ENCODE data around the gene GOLPH3. TPM values are rescaled to one million over a fixed set of nuclear protein-coding genes. Genes with fewer than 3 reads are reported as not detected.
A peak's percentile ranks its signal among the peaks of the same experiment; 100 is the strongest.

Gene GOLPH3
- total and polyA plus RNA-seq, 11 donors: 20.3 to 73.4 (median 44.0) TPM

DNA sequence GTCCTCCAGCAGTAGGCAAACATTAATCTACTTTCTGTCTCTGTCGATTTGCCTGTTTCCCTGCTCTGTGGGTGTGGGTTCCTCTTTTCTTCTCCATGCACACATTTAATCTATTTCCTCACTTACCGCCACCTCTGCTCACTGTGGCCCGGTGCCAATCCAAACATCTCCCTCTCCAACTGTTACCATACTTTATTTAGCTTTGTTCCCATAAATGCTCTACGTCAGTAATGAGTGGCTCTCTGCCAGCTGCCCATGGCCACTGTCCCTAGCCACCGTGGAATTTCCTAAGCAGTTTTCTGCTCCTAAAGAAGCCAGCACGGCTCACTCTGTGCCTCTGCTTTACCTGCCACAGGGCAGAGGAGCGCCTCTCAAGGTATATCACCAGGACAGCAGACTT, 19.5 kb upstream of the GOLPH3 start:
- peak; percentile 74 to 93 (median 89) for ATAC-seq

DNA sequence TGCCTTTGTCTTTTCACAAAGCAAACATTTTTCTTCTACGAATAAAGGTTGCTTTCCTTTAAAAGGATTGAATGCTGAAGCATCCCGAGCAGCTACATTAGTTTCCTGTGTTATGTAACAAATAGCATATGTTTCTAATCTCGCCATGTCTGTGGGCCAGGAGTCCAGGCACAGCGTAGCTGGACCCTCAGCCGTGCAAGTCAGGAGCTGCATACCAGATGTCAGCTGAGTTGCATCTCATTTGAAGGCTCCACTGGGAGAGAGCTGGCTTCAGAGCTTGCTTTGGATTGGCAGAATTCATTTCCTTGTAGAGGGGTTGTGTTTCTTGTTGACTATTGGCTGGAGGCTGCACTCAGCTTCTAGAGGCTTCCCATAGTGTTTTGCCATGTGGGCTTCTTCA, 16.0 kb upstream of the GOLPH3 start:
- H3K27me3 ChIP-seq: no peaks in the 10 kb centered on the region
- intact Hi-C loops (cut with DNase I): no loop called here

More for the DNA sequence above, 19.5 kb upstream of the GOLPH3 start:
- peak overlapping the region in 7 of 12 donors; percentile 28 to 65 (median 41) for H3K27ac ChIP-seq
- peak overlapping the region in 7 of 12 donors; percentile 4 to 25 (median 17) for H3K4me3 ChIP-seq
- no peaks in the 10 kb centered on the region for H3K27me3 ChIP-seq
- intact Hi-C loops (cut with DNase I): no loop called here
- peak; percentile 88 to 93 (median 90) for DNase-seq
- WGBS, 4 donors: 6 to 10% (median 7%) methylated on average over 7 of the region's 7 CpGs
- H3K9me3 ChIP-seq: no peaks in the 10 kb centered on the region
- H3K36me3 ChIP-seq: no peaks in the 10 kb centered on the region
- peaks cover 0 to 18% (median 11%) of the 10 kb centered on the region in 12 donors for H3K4me1 ChIP-seq
- TF ChIP-seq POLR2A (IDR thresholded peaks at IDR 0.05): no peak
- TF ChIP-seq, protein P1, sequence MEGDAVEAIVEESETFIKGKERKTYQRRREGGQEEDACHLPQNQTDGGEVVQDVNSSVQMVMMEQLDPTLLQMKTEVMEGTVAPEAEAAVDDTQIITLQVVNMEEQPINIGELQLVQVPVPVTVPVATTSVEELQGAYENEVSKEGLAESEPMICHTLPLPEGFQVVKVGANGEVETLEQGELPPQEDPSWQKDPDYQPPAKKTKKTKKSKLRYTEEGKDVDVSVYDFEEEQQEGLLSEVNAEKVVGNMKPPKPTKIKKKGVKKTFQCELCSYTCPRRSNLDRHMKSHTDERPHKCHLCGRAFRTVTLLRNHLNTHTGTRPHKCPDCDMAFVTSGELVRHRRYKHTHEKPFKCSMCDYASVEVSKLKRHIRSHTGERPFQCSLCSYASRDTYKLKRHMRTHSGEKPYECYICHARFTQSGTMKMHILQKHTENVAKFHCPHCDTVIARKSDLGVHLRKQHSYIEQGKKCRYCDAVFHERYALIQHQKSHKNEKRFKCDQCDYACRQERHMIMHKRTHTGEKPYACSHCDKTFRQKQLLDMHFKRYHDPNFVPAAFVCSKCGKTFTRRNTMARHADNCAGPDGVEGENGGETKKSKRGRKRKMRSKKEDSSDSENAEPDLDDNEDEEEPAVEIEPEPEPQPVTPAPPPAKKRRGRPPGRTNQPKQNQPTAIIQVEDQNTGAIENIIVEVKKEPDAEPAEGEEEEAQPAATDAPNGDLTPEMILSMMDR (IDR thresholded peaks at IDR 0.05): no peak

DNA sequence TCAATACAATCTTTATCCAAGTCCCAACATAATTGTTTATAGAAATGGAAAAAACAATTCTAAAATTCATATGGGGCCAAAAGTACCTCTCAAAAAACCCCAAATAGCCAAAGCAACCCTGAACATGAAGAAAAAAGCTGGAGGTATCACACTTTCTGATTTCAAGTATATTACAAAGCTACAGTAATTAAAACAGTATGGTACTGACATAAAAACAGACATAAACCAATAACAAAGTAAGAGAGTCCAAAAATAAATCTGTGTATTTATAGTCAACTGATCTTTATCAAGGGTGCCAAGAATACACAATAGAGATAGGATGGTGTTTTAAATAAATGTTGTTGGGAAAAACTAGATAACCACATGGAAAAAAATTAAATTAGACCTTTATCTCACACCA, 13.6 kb upstream of the GOLPH3 start:
- Histone ChIP-seq H3K4me3 (no peak overlapping the region), H3K36me3 (no peaks in the 10 kb centered on the region), H3K27ac (no peak overlapping the region), H3K27me3 (no peaks in the 10 kb centered on the region), H3K4me1 (peaks cover 0 to 5% (median 0%) of the 10 kb centered on the region in 12 donors), H3K9me3 (peaks cover 0 to 12% (median 7%) of the 10 kb centered on the region in 12 donors)
- ATAC-seq: no peak
- DNase-seq: no peak
- TF ChIP-seq POLR2A (IDR thresholded peaks at IDR 0.05): no peak
- TF ChIP-seq, protein P1 (IDR thresholded peaks at IDR 0.05): no peak
- intact Hi-C loops (cut with DNase I): no loop called here

More for the DNA sequence above, 16.0 kb upstream of the GOLPH3 start:
- WGBS, 4 donors: 49 to 62% (median 55%) methylated on average over 5 of the region's 5 CpGs
- ATAC-seq (peak; percentile 73 to 85 (median 83)), DNase-seq (peak in 4 of 5 donors; percentile 60 to 78 (median 63))
- no peak overlapping the region for H3K4me3 ChIP-seq
- H3K27ac ChIP-seq: peak overlapping the region in 8 of 12 donors; percentile 8 to 57 (median 30)
- H3K9me3 ChIP-seq: peaks cover 0 to 12% (median 7%) of the 10 kb centered on the region in 12 donors
- peaks cover 0 to 18% (median 11%) of the 10 kb centered on the region in 12 donors for H3K4me1 ChIP-seq
- TF ChIP-seq, protein P1 (IDR thresholded peaks at IDR 0.05): no peak
- TF ChIP-seq POLR2A (IDR thresholded peaks at IDR 0.05): no peak
- H3K36me3 ChIP-seq: no peaks in the 10 kb centered on the region

DNA sequence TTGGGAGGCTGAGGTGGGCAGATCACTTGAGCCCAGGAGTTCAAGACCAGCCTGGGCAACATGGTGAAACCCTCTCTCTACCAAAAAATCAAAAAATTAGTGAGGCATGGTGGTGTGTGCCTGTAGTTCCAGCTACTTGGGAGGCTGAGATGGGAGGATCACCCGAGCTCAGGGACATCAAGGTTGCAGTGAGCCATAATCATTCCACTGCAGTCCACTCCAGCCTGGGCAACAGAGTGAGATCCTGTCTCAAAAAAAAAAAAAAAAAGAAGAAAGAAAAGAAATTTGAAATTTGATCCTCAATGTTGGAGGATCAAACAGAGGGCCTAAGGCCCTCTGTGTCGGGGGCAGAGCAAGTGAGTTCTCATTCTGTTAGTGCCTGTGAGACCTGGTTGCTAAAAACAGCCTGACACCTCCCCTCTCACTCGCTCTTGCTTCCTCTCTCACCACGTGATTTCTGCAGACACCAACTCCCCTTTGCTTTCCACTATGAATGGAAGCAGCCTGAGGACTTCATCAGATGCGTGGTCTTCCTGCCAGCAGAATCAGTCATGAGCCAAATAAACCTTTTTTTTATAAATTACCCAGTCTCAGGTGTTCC, 8.4 kb upstream of the GOLPH3 start:
- WGBS, 4 donors: 44 to 57% (median 48%) methylated on average over 5 of the region's 5 CpGs
- Histone ChIP-seq H3K4me3 (no peak overlapping the region), H3K27me3 (no peaks in the 10 kb centered on the region), H3K9me3 (peaks cover 0 to 5% (median 3%) of the 10 kb centered on the region in 12 donors), H3K4me1 (peaks cover 0 to 6% (median 0%) of the 10 kb centered on the region in 12 donors), H3K36me3 (no peaks in the 10 kb centered on the region), H3K27ac (no peak overlapping the region)
- ATAC-seq (peak; percentile 47 to 90 (median 78)), DNase-seq (peak in 1 of 5 donors; percentile 30)
- TF ChIP-seq, protein P1 (IDR thresholded peaks at IDR 0.05): no peak
- TF ChIP-seq POLR2A (IDR thresholded peaks at IDR 0.05): no peak
- intact Hi-C loops (cut with DNase I): no loop called here
